GM21390 (cell line): ENCODE results near the gene ASCC3.
"Not testable (repeated sequence)": the region's sequence is repeated elsewhere in the genome, so short reads cannot be mapped to it uniquely, and the experiment has no call there.

Source experiments
- ATAC-seq: cut with Tn5 transposase; IDR thresholded peaks from one replicate; pipeline ENCODE4 v1.9.1; 2021; ENCODE audit not compliant: unreplicated experiment

The ASCC3 gene

GRCh38 chr6:100665041-100665380 lies 216.1 kb downstream of the ASCC3 start:
- ATAC-seq = peak; percentile 98

- ATAC-seq = peak; percentile 40
Measured at GRCh38 chr6:100664274-100665040, 216.7 kb downstream of the ASCC3 start.

GRCh38 chr6:100663219-100663863 lies 217.8 kb downstream of the ASCC3 start:
- no peak for ATAC-seq

DNA sequence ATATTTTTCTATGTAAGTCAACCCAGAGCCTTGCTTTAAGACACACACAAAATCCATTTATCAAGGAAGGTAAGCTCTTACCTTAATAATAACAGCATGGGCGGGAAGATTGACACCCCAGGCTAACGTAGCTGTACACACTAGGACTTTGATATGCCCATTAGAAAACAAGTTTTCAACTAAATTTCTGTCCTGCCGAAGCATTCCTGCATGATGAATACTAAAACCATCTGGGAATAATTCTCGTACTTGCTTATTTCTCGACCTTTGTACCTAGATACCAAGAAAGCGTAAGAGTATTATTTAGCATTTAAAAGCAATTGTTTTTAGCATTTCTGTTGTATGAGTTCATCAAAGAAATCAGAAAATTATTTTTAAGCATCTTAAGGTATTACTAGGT lies 218.9 kb downstream of the ASCC3 start:
- ATAC-seq = no peak

GRCh38 chr6:100658486-100658885 lies 222.6 kb downstream of the ASCC3 start:
- no peak for ATAC-seq

GRCh38 chr6:100657678-100658330 lies 223.3 kb downstream of the ASCC3 start:
- peak; percentile 52 for ATAC-seq

GRCh38 chr6:100641147-100641546 lies 240.0 kb downstream of the ASCC3 start:
- not testable (repeated sequence) for ATAC-seq

GRCh38 chr6:100633096-100633777 lies 247.9 kb downstream of the ASCC3 start:
- ATAC-seq = no peak

- ATAC-seq = no peak
Measured at GRCh38 chr6:100630536-100630935, 250.6 kb downstream of the ASCC3 start.

- no peak for ATAC-seq
Measured at GRCh38 chr6:100627911-100628758, 253.0 kb downstream of the ASCC3 start.

GRCh38 chr6:100626721-100627120 lies 254.4 kb downstream of the ASCC3 start:
- ATAC-seq = no peak

DNA sequence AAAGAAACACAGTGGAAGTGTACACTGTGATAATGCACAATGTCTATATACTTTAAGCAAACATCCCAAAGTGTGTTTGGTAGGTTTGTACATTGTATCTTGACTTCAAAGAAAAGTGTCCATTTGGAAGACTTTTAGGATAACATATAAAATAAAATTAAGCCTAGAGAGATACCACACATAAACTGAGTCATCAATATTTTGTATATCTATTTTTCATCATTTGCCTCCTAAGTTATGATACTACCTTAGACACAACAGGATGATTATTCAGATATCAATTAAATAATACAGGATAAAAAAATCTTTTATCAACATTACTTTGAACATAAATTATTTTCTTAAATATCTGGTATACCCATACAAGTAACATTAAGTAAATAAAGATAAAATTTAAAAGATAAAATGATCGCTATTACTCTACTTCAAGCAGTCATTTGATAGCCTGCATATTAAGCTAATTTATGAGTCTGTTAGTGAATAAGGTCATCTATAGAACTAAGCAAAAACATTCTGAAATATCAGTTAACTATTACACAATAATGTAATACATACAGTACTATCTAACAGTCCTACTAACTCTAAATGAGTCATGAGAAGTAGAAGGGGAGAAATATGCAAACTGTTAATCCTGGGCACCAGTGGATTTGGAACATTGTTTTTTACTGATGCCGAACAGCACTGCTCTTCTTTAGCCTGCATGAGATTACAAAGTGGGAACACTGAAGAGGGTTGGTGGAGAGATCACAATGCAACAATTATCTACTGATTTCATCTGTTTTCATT lies 258.0 kb downstream of the ASCC3 start:
- ATAC-seq = no peak

DNA sequence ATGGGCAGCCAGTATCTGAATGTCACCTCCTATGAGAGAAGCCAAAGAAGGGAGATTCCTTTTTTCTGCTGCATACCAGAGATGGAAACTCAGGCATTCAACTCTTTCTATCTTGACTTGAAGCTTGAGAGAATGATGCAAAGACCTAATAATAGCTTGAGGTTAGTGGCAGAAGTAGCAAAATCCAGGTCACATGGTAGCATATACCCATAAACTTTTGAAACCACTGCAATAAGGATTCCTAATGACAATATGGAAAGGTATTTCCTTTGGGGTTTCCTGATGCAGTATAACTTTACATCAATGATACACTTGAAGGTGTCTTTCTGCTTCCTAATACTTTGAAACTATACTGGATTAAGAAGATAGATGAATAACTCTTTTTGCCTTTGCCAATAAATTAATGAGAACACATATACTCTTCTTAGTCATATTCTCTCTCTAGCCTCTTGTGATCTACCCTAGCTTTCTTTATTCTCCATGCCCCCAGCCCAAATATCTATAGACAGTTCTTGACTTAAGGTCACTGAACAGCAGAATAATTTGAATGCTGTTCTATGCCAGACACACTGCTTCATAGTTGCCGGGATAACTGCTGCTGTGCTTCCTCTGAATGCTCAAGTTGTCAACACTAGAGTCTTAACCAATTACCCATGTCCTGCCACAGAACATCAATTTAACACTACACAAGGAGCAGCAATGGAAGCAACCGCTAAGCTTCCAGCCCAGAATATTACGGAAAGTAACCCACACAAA lies 260.9 kb downstream of the ASCC3 start:
- no peak for ATAC-seq

GRCh38 chr6:100618351-100618671 lies 262.8 kb downstream of the ASCC3 start:
- ATAC-seq = no peak

DNA sequence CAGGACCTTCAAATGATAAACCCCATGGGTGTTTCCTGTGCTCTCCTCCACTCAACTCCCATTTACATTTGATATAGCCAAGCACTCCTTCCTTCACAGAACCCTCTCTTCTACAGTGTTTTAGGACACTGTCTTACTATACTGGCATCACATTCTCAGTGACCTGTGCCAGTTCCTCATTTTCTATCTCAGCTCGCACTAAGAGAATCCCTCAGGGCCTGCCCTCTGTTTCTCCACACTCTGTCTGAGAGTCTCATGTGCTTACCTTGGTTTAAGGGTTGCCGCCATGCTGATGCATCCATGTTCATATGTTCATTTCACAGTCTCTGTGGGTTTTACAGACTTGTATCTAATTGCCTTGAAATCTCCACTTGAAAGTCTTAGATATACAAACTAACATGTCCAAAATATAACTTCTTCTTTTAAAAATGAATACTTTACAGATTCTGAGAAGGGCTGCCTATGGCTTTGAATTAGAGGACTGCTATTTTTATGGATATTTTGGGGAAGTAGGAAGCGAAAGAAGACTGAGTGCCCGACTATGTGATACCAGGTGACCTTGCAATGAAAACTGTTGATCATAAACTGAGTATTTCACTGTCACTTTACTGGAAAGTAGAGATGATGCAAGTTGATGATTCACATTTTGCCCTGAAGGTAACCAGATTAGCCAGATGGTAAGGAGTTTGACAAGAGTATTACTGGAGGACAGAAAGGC lies 263.3 kb downstream of the ASCC3 start:
- peak; percentile 74 for ATAC-seq

DNA sequence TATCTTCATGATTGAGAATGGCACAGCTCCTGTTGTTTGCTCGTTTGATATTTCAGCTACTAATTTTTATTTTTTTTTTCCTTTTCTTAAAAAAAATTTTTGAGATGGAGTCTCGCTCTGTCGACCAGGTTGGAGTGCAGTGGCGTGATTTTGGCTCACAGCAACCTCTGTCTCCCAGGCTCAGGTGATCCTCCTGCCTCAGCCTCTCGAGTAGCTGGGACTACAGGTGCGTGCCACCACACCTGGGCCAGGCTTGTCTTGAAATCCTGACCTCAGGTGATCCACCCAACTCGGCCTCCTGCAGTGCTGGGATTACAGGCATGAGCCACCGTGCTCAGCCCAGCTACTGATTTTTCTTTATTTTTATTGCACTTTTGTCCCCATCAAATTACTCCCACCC lies 266.2 kb downstream of the ASCC3 start:
- no peak for ATAC-seq

DNA sequence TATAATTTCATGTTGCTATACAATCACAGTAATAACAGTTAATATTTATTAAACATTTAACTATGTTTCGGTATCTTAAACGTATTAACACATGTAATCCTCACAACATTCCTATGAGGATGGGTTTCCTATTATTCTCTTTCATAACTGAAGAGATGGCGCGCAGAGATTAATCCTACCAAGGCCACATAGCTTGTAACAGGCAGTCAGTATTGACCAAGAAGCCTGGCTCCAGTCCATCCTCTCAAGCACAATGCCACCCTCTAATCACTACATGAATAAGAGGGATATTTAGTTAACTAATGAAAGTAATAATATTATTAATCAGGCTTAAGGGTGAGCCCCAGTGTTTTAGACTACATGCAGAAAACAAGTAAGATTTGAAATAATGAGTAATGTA lies 266.7 kb downstream of the ASCC3 start:
- ATAC-seq = no peak

GRCh38 chr6:100613656-100614055 lies 267.5 kb downstream of the ASCC3 start:
- no peak for ATAC-seq

DNA sequence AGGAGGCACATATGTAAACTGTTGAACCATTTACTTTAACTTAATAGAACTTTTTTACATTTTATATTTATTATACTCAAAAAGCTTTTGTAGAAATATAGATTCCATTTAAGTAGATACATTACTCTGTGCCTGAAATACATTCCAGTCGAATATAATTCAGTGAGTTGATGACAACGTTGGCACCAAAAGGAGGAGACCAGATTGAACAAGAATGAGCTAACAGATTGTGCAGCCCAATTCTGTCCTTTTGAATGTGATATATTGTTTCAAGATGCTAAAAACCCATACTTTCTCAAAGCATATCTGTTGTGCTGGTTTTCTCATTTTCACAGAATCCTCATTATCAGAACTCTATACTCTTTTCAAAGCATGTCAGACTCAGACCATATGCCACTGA lies 269.0 kb downstream of the ASCC3 start:
- no peak for ATAC-seq
